NCI-H1092 (cell line): ENCODE measurements around the gene DCTD.
"Not testable (repeated sequence)": the region's sequence is repeated elsewhere in the genome, so short reads cannot be mapped to it uniquely, and the experiment has no call there.

Experiments
- DNase-seq: peaks from one replicate; lab custom pipeline; 2025; lab: John Stamatoyannopoulos, UW

DCTD gene

DNA sequence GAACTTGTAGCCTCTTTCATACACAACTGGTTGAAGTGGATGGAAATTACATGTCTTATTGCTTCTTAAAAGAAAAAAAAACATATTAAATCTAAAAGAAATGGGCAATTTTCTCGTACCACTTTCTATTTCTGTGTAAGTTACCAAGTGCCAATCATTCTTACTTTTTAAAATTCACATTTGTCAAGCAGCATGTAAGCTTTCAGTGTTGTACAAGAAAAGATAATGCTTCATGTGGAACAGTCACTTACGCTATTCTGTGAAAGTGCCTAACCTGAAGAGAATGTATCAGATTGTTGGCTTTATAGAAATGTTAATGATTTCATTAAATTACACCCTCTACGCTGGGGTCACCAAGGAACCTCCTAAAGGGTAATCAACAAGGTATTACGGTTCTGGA, 4.4 kb upstream of the DCTD start:
- DNase-seq = no peak

DNA sequence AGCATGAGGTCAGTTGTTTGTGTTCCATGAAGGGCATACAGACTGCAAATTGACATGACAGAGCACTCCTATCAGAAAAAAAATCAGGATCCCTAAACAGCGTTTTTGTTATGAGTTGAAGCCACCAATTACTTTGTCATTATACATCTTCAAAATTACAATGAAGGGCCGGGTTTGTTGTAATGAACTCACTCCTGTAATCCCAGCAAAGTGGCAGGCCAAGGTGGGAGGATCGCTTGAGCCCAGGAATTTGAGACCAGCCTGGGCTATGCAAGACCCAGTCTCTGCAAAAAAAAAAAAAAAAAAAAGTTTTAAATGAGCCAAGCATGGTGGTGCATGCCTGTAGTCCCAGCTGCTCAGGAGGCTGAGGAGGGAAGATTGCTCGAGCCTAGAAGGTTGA, 3.5 kb upstream of the DCTD start:
- DNase-seq = no peak

DNA sequence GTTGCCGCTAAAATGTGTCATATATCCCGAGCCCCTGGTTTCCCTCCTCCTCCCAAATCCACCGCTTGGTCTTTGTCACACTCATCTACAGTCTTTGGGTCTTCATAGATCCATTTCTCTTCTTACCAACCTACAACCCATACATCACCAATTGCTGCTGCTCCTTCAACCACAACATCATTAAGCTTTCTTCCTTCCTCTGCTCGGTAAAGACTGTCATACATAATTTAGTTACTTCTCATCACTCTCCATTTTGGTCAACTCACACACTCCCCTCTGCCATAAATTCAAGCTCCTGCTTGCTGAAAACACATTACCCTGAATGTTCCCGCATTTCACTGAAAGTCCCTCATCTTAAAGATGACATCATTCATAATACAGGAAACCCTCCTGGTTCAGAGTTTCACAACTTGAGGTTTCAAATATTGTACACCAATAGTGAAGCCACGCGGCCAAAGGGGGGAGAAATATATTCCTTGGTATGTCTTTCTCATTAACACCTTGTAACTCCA, 1.7 kb upstream of the DCTD start:
- no peak for DNase-seq

DNA sequence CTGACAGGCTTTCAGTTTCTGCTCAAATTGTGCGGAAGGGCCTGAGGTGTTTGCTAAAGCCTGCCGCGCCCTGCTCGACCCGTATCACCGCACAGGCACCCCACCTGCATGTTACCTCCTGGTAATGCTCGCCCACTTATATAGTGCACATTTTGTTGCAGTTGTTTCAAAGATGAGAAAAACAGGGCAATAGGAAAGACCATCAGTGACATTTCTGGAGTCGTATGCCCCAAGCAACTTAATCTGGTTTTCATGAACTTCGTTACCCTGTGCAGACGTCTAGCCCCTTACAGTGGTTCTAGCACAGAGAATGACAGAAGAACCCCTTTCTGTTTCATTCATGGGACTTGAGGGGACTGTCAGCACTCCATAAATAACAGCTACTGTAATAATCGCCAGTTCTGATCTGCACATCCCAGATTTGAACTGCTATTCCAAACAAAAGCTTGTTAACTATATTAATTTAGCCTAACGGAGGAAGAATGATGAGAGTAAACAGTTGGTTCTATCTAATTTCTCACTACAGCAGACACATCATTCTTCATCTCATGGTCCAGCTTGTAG, 940 bp upstream of the DCTD start:
- no peak for DNase-seq

DNA sequence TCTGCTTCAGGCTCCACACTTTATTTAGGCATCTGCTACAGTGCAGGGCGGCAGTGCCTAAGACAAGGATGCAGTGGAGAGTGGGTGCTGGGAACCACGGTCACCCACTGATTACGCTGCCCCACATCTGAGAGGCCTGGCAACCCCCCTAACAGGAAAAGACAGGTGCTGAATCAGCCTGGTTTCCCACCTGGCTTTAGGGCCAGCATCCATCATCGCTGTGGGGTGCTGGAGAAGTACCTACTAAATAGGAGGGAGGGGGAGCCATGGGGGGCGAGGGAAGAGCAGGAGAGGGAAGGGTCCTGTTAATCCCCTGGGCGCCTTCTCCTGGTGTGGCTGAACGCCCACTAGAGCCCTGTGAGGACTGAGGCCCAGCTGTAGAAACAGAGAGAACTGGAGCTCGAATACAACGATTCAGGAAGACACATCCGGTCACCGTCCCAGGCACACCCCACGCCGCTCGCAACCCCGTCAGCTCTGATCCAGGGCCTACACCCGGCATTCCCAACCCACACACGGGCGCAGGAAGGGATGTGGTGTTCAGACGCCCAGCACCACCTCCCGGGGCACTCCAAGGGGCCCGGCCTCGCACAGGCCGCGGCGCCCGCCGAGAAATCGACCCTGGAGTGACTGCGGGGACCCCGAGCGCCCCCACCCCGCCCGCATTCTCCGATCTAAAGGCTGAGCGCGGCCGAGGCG, 554 bp downstream of the DCTD start:
- no peak for DNase-seq

DNA sequence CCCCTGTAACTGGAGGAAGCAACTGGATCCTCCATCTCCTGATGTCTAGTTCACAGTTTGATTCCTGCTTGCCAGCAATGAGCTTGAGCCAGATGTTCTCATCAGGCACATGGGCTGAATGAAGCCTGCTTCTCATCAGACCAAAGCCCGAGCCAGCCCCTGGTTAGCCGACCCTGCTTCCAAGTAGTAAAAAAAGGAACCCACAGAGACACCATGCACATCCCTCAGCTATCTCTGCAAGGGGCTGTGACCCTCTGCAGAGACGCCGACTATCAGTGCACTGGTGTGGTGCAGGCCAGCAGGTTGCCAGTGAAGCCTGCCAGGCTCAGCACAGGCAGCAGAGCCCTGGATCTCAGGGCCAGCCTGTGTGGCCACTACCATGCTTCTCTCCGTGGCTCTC, 2.8 kb downstream of the DCTD start:
- no peak for DNase-seq

DNA sequence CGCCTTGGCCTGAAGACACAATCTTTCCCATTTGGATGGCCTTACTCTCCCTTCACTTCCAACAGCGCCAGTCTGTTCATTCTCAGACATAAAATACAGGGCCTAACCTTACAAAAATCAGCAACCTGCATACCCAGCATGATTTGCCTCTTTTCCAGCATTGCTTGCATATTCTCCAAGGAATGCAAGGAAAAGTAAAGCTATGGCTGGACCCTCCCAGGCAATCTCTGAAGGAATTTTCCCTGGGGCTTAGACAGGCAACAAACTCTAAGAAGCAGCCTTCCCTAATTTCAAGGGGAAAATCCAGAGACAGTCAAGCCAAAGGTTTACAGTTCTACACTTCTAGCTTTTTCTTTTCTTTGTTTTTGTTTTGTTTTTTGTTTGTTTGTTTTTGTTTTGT, 3.6 kb downstream of the DCTD start:
- DNase-seq = no peak

DNA sequence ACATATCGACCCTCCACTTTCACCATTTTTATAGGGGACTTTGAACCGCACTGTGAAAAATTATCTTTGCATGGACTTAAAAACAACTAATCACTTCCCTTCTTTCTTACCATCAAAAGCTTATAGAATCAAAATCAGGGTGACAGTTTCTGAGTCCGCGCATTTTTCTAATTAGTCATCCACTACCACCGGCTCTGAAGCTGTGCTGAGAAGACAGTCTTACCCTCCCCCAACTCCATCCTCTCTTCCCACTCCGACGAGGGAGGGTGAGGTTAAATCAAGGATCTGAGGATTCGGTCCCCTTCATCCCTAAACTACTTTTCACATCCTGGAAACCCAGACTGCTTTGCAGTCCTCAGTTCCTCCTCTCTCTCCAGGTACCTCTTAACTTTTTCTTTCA, 4.2 kb downstream of the DCTD start:
- no peak for DNase-seq

DNA sequence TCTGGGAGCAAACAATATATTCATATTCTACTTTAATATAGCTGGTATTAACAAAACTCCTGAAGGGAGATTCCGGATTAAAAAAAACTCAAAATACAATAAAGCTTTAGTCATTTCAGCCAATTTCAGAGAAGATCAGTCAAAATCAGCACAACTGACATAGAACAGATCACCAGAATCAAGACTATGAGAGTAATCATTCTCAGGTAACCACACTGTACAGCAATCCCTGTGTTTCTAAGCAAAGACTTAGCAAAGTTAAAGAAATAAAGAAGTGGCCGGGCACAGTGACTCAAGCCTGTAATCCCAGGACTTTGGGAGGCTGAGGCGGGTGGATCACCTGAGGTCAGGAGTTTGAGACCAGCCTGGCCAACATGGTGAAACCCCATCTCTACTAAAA, 9.1 kb downstream of the DCTD start:
- no peak for DNase-seq

DNA sequence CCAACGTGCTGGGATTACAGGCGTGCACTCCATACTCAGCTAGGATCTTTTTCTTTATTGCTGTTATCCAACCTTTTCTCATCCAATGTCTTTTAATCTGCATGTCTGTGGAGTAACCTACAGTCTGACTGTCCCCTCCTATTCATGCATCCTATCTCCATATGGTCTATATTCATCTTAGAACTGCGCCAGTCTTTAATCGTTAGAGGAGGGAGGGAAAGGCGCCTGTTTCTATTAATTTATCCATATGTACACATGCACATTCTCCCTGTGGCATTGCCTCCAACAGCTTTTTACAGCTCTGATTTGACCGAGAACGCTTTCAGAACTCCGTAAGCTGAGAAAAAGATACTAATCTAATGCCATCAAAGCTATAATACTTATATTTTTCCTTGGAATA, 9.8 kb downstream of the DCTD start:
- DNase-seq = no peak

DNA sequence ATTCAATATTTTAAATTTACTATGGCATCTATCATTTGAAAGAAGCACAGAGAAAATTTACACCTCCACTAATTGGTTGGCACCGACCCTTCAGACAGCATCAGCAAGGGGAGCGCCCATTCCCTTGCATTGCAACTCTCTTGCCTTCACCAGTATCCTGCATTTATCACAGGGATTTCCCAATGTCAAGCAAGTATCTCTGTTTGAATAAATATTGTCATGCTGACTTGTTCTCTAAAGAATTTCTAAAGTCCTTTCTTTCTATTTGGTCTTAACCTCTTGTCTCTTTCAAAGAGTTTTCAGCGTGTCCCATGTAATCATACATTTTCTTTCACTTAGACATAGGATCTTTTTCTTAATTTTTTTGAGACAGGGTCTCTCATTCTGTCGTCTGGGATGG, 10.4 kb downstream of the DCTD start:
- DNase-seq = no peak

DNA sequence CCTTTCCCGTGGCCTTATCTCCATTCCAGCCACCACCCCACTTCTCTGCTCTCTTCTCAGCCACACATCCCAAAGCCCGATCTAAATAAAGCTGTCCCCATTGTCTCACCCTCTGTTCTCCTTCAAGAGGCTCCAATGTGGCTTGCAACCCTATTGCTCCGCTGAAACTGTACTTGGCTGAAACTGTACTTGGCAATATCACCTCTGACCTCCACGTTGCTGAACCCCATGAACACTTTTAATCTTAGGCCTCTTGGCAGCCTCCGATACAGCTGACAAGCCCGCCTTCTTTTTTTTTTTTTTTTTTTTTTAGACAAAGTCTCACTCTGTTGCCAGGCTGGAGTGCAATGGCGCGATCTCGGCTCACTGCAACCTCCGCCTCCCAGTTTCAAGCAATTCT, 12.1 kb downstream of the DCTD start:
- no peak for DNase-seq

DNA sequence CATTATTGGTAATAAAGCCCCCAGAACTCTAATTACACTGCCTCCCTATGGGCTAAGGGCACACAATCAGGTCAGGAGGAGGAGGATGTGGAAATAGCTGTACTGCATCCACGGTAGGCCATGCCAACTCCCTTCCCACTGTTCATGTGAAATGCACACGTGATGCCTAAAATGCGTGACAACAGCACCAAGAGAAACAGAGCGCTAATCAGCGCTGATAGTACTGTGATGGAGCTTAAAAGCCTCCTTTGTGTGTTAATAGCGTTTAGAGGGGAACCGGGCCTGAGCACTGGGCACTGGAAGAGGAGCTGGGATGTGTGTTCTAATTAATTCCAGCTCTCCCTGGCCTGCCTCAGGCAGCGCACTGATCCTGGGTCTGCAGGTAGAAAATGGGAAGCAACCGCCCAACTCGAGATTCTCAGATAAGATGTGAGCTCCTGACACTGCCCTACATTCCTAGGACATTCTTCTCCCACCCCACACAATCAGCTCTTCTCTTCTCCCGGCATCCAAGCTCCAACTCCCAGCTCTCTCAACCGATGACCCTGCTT, 12.9 kb downstream of the DCTD start:
- DNase-seq = no peak

DNA sequence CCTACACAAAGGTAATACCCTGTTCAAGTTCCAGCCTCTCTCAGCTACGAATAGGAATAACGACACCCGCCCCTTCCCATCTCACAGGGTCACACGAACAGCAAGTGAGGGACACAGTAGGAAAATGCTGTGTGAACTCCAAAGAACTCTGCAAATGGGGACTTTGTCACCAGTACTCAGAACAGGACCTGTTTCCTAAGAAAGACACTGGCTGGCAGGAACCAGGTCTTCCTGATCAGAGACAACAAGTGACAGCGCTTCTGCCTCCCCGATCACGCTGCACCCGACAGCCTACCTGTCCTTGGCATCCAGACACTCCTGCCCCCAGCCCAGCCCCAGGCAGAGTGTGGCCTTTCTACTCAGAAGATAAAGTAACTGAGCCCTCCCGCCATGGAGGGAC, 14.2 kb downstream of the DCTD start:
- DNase-seq = no peak

DNA sequence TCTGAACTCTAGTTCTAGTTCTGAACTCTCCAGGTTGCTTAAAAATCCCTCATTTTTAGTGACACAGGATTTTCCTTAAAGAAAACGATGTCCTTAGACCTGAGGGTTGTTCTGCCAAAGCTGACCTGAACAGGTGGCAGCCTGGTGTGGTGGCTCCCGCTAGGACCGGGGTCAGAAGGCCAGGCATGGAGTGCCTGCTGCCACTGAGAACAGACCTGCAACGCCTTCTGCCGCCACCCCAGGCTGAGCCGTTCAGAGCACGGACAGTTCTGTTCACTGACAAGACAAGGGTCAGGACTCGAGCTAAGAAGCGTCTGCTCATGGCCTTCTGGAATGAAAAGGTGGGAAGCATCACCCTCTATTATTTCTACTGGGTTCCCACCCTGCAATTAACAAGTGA, 15.8 kb downstream of the DCTD start:
- DNase-seq = no peak

DNA sequence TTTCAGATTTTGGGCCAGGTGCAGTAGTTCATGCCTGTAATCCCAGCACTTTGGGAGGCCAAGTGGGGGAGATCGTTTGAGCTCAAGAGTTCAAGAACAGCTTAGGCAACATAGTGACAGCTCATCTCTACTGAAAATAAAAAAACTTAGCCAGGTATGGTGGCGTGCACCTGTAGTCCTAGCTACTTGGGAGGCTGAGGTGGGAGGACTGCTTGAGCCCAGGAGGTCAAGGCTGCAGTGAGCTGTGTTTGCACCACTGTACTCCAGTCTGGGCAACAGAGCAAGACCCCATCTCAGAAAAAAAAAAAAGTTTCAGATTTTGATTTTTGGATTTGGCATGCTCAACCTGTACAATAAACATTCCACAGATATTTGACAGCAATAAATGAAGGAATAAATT, 17.2 kb downstream of the DCTD start:
- not testable (repeated sequence) for DNase-seq

DNA sequence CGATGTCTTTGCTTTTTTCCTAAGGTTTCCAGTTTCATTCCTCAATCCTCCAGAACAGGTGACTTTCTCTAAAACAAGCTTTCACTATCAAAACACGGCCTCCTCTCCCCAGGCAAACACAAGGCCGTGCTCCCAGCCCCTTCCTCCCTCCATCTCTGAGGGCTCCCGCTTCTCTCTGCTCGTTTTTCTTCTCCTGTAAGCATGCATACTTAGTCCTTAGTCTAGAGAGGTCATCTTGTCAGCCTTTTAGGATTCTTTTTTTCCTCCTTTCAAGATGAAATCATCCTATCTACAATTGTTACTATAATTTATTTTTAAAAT, 18.7 kb downstream of the DCTD start:
- no peak for DNase-seq

DNA sequence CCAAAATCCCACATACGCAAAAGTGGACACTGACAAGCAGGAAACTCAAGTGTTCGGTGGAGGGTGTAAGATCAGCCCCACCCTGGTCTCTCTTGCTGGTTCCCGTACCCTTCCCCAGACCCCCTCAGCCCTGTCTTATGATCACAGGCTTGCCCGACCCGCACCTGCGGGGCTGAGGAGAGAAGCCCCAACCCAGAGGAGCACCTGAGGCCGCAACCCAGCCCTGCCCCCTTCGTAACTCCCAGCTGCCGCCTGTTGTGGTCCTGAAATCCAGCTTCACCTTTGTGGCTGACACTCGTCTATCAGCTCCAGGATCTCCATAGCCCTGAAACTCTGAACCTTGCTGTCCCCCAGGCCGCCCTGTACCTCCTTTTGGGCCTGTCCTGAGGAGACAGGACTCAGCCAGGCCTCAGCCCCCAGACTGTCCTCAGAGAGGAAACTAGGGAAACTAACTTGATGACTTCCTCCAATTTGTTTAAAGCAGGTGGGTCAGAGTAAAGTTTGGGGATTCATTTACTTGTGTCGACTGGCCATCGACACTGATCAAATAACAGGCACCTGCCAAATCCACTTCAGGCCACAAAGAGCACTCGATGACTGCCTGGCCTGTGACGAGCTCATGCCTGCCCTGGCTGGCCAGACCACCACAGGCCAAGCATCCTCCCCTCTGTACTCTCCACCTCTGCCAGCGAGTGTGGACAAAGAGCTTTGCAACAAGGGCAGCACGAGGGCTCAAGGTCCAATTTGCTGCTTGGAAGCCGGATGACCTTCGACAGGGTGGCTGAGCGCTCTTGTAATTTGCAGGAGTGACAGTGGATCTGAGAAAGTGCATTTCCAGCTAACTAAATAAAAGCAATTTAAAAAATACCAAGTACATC, 19.3 kb downstream of the DCTD start:
- peak; percentile 57 for DNase-seq

DNA sequence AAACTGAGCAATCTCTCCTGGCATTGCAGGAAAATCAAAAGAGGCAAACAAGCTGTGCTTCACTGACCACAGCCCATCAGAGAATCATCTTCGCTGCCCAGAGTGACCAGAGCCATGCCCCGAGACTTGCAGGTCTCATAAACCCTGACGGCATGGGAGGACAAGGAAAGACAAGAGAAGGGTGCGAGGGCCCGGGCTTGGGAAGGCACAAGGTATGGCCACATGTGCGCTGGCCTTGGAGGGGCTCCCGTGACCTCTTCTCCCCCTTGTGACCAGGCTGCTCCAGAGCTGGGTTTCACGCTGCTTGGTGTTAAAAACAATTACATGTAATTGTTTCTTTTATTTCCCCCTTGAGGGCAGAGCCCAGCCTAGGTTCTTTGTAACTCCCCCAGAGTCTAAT, 20.8 kb downstream of the DCTD start:
- no peak for DNase-seq

DNA sequence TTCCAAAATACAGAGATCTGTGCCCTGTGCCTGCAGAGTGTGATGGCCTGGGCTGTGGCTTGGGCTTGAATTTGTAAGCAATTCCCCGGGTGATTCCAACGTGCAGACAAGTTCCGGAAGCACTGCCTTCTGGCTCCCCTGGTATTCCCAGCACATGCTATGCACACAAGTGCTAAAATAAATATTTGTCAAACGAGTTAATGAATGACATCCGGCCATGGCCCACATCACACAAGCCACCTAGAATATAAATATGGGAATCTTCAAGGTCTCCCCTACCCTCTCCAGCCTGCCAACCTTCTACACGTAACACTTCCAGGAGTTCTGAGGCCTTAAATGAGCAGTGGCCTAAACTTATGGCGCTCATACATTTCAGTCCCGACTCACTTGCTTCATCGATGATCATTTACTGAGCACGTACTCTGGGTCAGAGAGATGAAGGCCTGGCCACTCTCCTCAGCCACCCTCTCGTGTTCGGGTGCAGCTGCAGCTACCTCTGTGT, 21.3 kb downstream of the DCTD start:
- DNase-seq = no peak

DNA sequence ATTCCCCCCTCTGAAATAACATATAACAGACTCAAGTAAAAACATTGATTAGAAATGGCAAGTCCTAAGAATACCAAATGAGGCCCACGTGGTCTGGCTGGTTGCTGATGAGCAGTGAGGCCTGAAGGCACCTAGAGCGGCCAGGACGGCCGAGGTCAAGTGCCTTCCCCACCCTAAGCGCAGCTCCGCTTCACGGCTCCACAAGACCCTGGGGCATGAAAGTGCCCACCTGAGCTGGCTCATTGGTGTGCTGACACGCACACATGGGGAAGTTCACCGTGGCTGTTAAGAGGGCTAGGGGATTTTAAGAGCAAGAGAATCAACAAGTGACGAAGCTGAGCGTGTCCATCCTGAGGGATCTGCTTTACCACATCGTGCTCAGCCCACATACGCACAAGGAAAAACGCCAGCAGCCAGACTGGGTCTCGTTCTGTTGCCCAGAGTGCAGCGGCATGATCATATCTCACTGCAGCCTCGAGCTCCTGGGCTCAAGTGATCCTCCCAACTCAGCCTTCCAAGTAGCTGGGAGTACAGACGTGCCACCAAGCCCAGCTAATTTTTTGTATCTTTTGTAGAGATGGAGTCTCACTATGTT, 22.4 kb downstream of the DCTD start:
- no peak for DNase-seq

DNA sequence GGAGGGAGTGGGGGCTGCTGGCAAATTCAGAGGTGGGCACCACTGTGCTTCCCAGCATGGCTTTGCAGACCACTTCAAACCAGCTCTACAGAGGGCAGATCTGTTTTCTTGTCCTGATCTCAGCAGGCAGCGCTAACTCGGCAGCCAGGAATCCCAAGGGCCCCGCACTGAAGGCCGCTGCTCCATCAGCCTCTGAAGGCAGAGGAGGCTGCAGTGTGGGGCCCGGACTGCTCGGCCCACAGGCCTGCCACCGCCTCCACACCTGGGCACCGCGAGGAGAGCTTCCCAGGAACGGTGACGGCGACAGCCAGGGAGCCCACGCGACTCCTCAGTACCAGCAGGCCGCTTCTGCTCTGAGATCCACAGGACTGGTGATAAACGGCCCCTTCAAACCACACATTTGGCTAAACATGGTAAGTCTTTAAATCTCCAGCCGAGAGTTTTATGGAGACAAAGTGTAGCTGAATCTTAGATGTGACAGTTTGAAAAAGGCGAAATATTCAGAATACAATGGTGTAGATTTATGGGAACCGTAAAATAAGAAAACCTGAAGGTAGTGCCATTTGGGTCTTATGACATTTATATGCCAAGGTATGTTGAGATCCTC, 23.6 kb downstream of the DCTD start:
- DNase-seq = no peak
